WTC11 (cell line): ENCODE results near the gene TLE7.

ENCODE experiments used
- ATF1 ChIP-seq: sonication (generic); formaldehyde crosslinking; IDR thresholded peaks from 2 replicates; pipeline ENCODE4 v1.8.1; 2023; ENCODE audit warnings: mild to moderate bottlenecking, moderate library complexity, missing genetic modification reagents
- CTCF ChIP-seq: fragments of 200-600 bp; IDR thresholded peaks from 2 replicates; pipeline ENCODE4 v1.8.0; 2022; ENCODE audit warnings: antibody characterized with exemption
- TCF7 ChIP-seq: sonication (generic); formaldehyde crosslinking; IDR thresholded peaks from 2 replicates; pipeline ENCODE4 v1.8.0; 2022; ENCODE audit warnings: mild to moderate bottlenecking, low read depth, missing genetic modification reagents, moderate library complexity
- TF ChIP-seq, protein P1 (sequence below): sonication (generic); formaldehyde crosslinking; IDR thresholded peaks from 2 replicates; pipeline ENCODE4 v1.8.0; 2022; ENCODE audit warnings: mild to moderate bottlenecking, missing genetic modification reagents
- TF ChIP-seq, protein P2 (sequence below): sonication (generic); formaldehyde crosslinking; IDR thresholded peaks from 2 replicates; pipeline ENCODE4 v1.8.1; 2022; ENCODE audit warnings: low read depth, missing genetic modification reagents, borderline replicate concordance

DNA sequence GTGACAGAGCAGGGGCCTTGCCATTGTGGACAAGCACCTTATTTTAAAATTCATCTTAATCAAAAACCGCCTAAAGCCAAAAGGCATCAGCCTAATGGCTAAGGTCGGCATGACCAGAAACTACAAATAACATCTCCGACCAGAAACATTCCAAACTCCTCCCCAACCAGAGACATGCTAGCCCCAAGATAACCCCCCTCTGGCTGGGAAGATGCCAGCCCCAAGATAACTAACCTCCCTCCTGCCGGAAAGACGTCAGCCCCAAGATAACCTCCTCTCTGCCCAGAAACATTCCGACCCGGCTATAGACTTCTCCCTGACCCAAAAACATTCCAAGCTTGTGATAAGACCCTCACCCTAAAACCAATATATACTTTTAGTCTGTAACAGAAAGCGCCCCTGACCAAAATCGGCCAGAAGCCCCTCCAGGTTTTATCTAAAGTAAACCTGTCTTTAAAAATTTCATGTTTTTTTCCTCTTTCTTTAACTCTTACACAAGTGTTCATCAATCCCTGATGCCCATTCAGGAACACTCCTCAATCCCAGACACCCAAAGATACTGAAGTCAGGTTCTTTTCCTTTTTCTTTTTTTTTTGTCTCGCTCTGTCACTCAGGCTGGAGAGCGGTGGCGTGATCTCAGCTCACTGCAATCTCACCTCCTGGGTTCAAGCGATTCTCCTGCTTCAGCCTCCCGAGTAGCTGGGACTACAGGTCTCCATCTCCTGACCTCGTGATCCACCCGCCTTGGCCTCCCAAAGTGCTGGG is 32.7 kb downstream of the TLE7 start:
- TF ChIP-seq ATF1 (CRISPR knock-in tag) = no peak
- TF ChIP-seq CTCF = no peak
- TF ChIP-seq, protein P1, sequence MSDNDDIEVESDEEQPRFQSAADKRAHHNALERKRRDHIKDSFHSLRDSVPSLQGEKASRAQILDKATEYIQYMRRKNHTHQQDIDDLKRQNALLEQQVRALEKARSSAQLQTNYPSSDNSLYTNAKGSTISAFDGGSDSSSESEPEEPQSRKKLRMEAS = no peak
- TF ChIP-seq, protein P2, sequence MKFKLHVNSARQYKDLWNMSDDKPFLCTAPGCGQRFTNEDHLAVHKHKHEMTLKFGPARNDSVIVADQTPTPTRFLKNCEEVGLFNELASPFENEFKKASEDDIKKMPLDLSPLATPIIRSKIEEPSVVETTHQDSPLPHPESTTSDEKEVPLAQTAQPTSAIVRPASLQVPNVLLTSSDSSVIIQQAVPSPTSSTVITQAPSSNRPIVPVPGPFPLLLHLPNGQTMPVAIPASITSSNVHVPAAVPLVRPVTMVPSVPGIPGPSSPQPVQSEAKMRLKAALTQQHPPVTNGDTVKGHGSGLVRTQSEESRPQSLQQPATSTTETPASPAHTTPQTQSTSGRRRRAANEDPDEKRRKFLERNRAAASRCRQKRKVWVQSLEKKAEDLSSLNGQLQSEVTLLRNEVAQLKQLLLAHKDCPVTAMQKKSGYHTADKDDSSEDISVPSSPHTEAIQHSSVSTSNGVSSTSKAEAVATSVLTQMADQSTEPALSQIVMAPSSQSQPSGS = no peak
- no peak for TF ChIP-seq TCF7 (CRISPR knock-in tag)
